ENCODE data around the gene PRR20C.
"Not testable (repeated sequence)": the region's sequence is repeated elsewhere in the genome, so short reads cannot be mapped to it uniquely, and the experiment has no call there.

Gene PRR20C

GRCh38 chr13:57153761-57154160 lies at the start of gene PRR20C:
TSS of gene PRR20C (plus strand) at chr13:57154061. CDS start at chr13:57154448, 387 bp downstream.
- DNase-seq (ENCODE audit: low spot score) = not testable (repeated sequence)

- no peak for DNase-seq (ENCODE audit: low spot score)
These were observed 38.9 kb upstream of the PRR20C start for GRCh38 chr13:57114945-57115344.

- DNase-seq (ENCODE audit: low spot score) = no peak
These were observed 30.2 kb upstream of the PRR20C start for GRCh38 chr13:57123681-57124080.

- DNase-seq (ENCODE audit: low spot score) = no peak
These were observed 25.0 kb upstream of the PRR20C start for GRCh38 chr13:57128909-57129308.

GRCh38 chr13:57136093-57136492 lies 17.8 kb upstream of the PRR20C start:
- DNase-seq (ENCODE audit: low spot score) = no peak

- no peak for DNase-seq (ENCODE audit: low spot score)
These were observed 16.3 kb upstream of the PRR20C start for GRCh38 chr13:57137585-57137984.

- DNase-seq (ENCODE audit: low spot score) = no peak
These were observed 14.9 kb upstream of the PRR20C start for GRCh38 chr13:57138988-57139387.

GRCh38 chr13:57139781-57140180 lies 14.1 kb upstream of the PRR20C start:
- not testable (repeated sequence) for DNase-seq (ENCODE audit: low spot score)

GRCh38 chr13:57140235-57140968 lies 13.5 kb upstream of the PRR20C start, which contains the start of gene PRR20A:
TSS of gene PRR20A (plus strand) at chr13:57140918. CDS start at chr13:57141305, 387 bp downstream.
- DNase-seq (ENCODE audit: low spot score) = not testable (repeated sequence)

- DNase-seq (ENCODE audit: low spot score) = not testable (repeated sequence)
These were observed 6.7 kb upstream of the PRR20C start, which contains the start of gene PRR20B for GRCh38 chr13:57147188-57147587. TSS of gene PRR20B (plus strand) at chr13:57147488. CDS start at chr13:57147875, 387 bp downstream.

GRCh38 chr13:57148106-57148505 lies 5.8 kb upstream of the PRR20C start:
- DNase-seq (ENCODE audit: low spot score) = not testable (repeated sequence)

- DNase-seq (ENCODE audit: low spot score) = not testable (repeated sequence)
These were observed 6.5 kb downstream of the PRR20C start, which contains the start of gene PRR20D for GRCh38 chr13:57160332-57160731. TSS of gene PRR20D (plus strand) at chr13:57160632. CDS start at chr13:57161019, 387 bp downstream.

- DNase-seq (ENCODE audit: low spot score) = not testable (repeated sequence)
These were observed 13.0 kb downstream of the PRR20C start, which contains the start of gene PRR20E for GRCh38 chr13:57166897-57167296. TSS of gene PRR20E (plus strand) at chr13:57167197. CDS start at chr13:57167584, 387 bp downstream.

- no peak for DNase-seq (ENCODE audit: low spot score)
These were observed 37.8 kb downstream of the PRR20C start for GRCh38 chr13:57191667-57192066.
